Esophagus muscularis mucosa (tissue), 3 donors: ENCODE measurements around the gene PCBD2.

ENCODE experiments used
- CTCF ChIP-seq, 3 experiments: fragments of 200-600 bp in 2 of 3; fragments of 450-650 bp in 1 of 3; sonication (generic) in 2 of 3; IDR thresholded peaks; one replicate each; pipeline ENCODE4 v1.5.1; 2017 to 2019; ENCODE audit warnings: antibody characterized with exemption in 3 of 3, mild to moderate bottlenecking in 2 of 3, moderate library complexity in 1 of 3
- POLR2A ChIP-seq: fragments of 450-650 bp; IDR thresholded peaks from one replicate; pipeline ENCODE4 v1.6.1; 2017; ENCODE audit warnings: antibody characterized with exemption, moderate library complexity, mild to moderate bottlenecking, low read depth

GRCh38 chr5:134934202-134934601, 29.3 kb downstream of the PCBD2 start:
- TF ChIP-seq CTCF (IDR thresholded peaks at IDR 0.05) (no peak), POLR2A (no peak)
